HepG2 (cell line): Measurements from ENCODE around the gene VDAC1. TPM values are rescaled to one million over a fixed set of nuclear protein-coding genes. Genes with fewer than 3 reads are reported as not detected.

Experiments
- ATAC-seq: fragments of 200-7000 bp; cut with Tn5 transposase; 3 replicates; pipeline ENCODE4 v1.9.1; 2020; ENCODE audit warnings: mild to moderate bottlenecking, moderate library complexity
- BruUV-seq: library from RNA; stranded (reverse); fragments of 400-500 nt; replicated peaks from 2 replicates; lab custom pipeline; 2021; lab: Mats Ljungman, UMichigan
- CTCF ChIA-PET: fragments of 300-600 bp; formaldehyde crosslinking; extraction: SDS; loops from one replicate; lab custom pipeline; 2021; ENCODE audit warnings: low total read pairs, inconsistent platforms, low intra/inter-chr PET ratio; lab: Yijun Ruan, JAX
- POLR2A ChIA-PET: fragments of 350-600 bp; sonication (Branson Sonifier 250); formaldehyde crosslinking; loops from one replicate; lab custom pipeline; 2020; ENCODE audit warnings: antibody characterized with exemption, inconsistent platforms; lab: Yijun Ruan, JAX
- DNase-seq: peaks from one replicate; pipeline ENCODE4 v3.0.0-alpha.2; 2015; ENCODE audit warnings: low spot score
- FAIRE-seq: peaks from 3 replicates; lab custom pipeline; 2011; peaks lifted over from hg19 to GRCh38; lab: Jason Lieb, UNC
- H2AFZ ChIP-seq: one replicate; pipeline ENCODE4 v1.6.1; 2011; ENCODE audit warnings: low read length, inconsistent platforms
- H3K27ac ChIP-seq: fragments of 300-600 bp; 3 replicates; pipeline ENCODE4 v1.8.0; 2011; ENCODE audit warnings: mixed run types, mild to moderate bottlenecking, mixed read lengths, low read length, inconsistent platforms; ENCODE audit not compliant: insufficient read depth; ENCODE audit errors: extremely low read length
- H3K27me3 ChIP-seq, 2 experiments: fragments of 200-600 bp in 1 of 2; 2 replicates in 1 of 2; 3 replicates in 1 of 2; pipeline versions ENCODE4 v1.6.0 to v1.8.0; 2011; ENCODE audit warnings: low read length in 2 of 2, mild to moderate bottlenecking in 2 of 2, moderate library complexity in 2 of 2, inconsistent platforms in 1 of 2; ENCODE audit not compliant: insufficient read depth in 2 of 2, control insufficient read depth in 1 of 2
- H3K36me3 ChIP-seq, 2 experiments: fragments of 200-600 bp in 1 of 2; replicated peaks in 1 of 2; 2 replicates in 1 of 2; 3 replicates in 1 of 2; pipeline versions ENCODE4 v1.5.1 to v1.8.0; 2011; ENCODE audit warnings: low read length in 2 of 2, inconsistent platforms in 1 of 2; ENCODE audit not compliant: insufficient read depth in 2 of 2, control insufficient read depth in 1 of 2
- H3K4me1 ChIP-seq: 2 replicates; pipeline ENCODE4 v1.5.1; 2012; ENCODE audit warnings: low read length, inconsistent platforms; ENCODE audit not compliant: insufficient read depth
- H3K4me2 ChIP-seq: 2 replicates; pipeline ENCODE4 v1.6.0; 2011; ENCODE audit warnings: low read depth, low read length, inconsistent platforms
- H3K4me3 ChIP-seq, 3 experiments: fragments of 200-600 bp in 1 of 3; sonication (generic), shearing (Covaris generic) in 1 of 3; replicated peaks in 1 of 3; 2 replicates each; pipeline ENCODE4 v1.5.1; 2011 to 2016; ENCODE audit warnings: low read length in 3 of 3, inconsistent platforms in 2 of 3, low read depth in 2 of 3, mild to moderate bottlenecking in 2 of 3, control low read depth in 1 of 3, mixed read lengths in 1 of 3; ENCODE audit not compliant: insufficient read depth in 1 of 3
- H3K79me2 ChIP-seq: one replicate; pipeline ENCODE4 v1.6.1; 2011; ENCODE audit warnings: low read length, inconsistent platforms; ENCODE audit not compliant: insufficient read depth
- H3K9ac ChIP-seq: 2 replicates; pipeline ENCODE4 v1.6.0; 2011; ENCODE audit warnings: mild to moderate bottlenecking, low read depth, low read length, inconsistent platforms; ENCODE audit not compliant: insufficient read depth
- H3K9me3 ChIP-seq: 2 replicates; pipeline ENCODE4 v1.5.1; 2012; ENCODE audit warnings: mild to moderate bottlenecking, low read length
- H4K20me1 ChIP-seq: 2 replicates; pipeline ENCODE4 v1.6.0; 2011; ENCODE audit warnings: inconsistent platforms, mild to moderate bottlenecking, low read length, moderate library complexity; ENCODE audit not compliant: insufficient read depth
- ARNTL ChIP-seq: sonication (generic); formaldehyde crosslinking; IDR thresholded peaks from 2 replicates; pipeline ENCODE4 v1.4.0; 2020; ENCODE audit warnings: mild to moderate bottlenecking, missing genetic modification reagents
- ATF7-NPFF ChIP-seq: sonication (generic); formaldehyde crosslinking; IDR thresholded peaks from 2 replicates; pipeline ENCODE4 v1.8.1; 2023; ENCODE audit warnings: mild to moderate bottlenecking, low read depth, missing genetic modification reagents, moderate library complexity
- DPF2 ChIP-seq: sonication (generic); formaldehyde crosslinking; IDR thresholded peaks from 2 replicates; pipeline ENCODE4 v1.4.0; 2020; ENCODE audit warnings: mild to moderate bottlenecking, low read depth, missing genetic modification reagents, borderline replicate concordance
- ESRRA ChIP-seq: sonication (generic); formaldehyde crosslinking; IDR thresholded peaks from 2 replicates; pipeline ENCODE4 v1.5.1; 2020; ENCODE audit warnings: mild to moderate bottlenecking, low read depth, missing genetic modification reagents
- GFI1 ChIP-seq: sonication (generic); formaldehyde crosslinking; IDR thresholded peaks from 2 replicates; pipeline ENCODE4 v1.5.0; 2020; ENCODE audit warnings: missing genetic modification reagents, mild to moderate bottlenecking, borderline replicate concordance
- HNRNPK ChIP-seq: fragments of 200-400 bp; formaldehyde crosslinking; IDR thresholded peaks from 2 replicates; pipeline ENCODE4 v1.6.1; 2018; ENCODE audit warnings: low read length, low read depth, moderate library complexity, mild to moderate bottlenecking; ENCODE audit not compliant: poor library complexity, severe bottlenecking
- KLF15 ChIP-seq: sonication (generic); formaldehyde crosslinking; IDR thresholded peaks from 2 replicates; pipeline ENCODE4 v1.8.1; 2023; ENCODE audit warnings: borderline replicate concordance, mild to moderate bottlenecking, inconsistent platforms, missing genetic modification reagents, mixed read lengths
- LBX2 ChIP-seq: sonication (generic); formaldehyde crosslinking; IDR thresholded peaks from 2 replicates; pipeline ENCODE4 v1.5.0; 2020; ENCODE audit warnings: missing genetic modification reagents, mild to moderate bottlenecking, borderline replicate concordance
- MBD4 ChIP-seq: IDR thresholded peaks from 2 replicates; pipeline ENCODE4 v1.6.1; 2012; ENCODE audit warnings: low read length, inconsistent platforms, borderline replicate concordance
- MTF2 ChIP-seq: sonication (generic); formaldehyde crosslinking; IDR thresholded peaks from 2 replicates; pipeline ENCODE4 v1.5.0; 2020; ENCODE audit warnings: missing genetic modification reagents, borderline replicate concordance
- ZBTB25 ChIP-seq: IDR thresholded peaks from 2 replicates; pipeline ENCODE4 v1.6.1; 2018; ENCODE audit warnings: missing genetic modification reagents
- ZNF12 ChIP-seq: sonication (generic); formaldehyde crosslinking; IDR thresholded peaks from 2 replicates; pipeline ENCODE4 v1.5.0; 2020; ENCODE audit warnings: missing genetic modification reagents
- ZNF296 ChIP-seq: sonication (generic); formaldehyde crosslinking; conservative IDR thresholded peaks from 2 replicates; pipeline ENCODE4 v1.5.0; 2020; ENCODE audit warnings: mild to moderate bottlenecking, missing genetic modification reagents
- ZNF343 ChIP-seq: sonication (generic); formaldehyde crosslinking; IDR thresholded peaks from 2 replicates; pipeline ENCODE4 v1.4.0; 2020; ENCODE audit warnings: mild to moderate bottlenecking, missing genetic modification reagents
- WGBS: methylation state at CpG from one replicate; pipeline ENCODE4 v1.1.6; 2017; ENCODE audit warnings: low lambda C conversion rate; 5-methylcytosine and 5-hydroxymethylcytosine counted together
- in situ Hi-C: cut with HindIII; loops from 2 replicates; pipeline ENCODE4 v1.10.0; 2017; ENCODE audit warnings: low pct_unique_long_range_greater_than_20kb; ENCODE audit not compliant: extremely low pct_ligation_motif_present
- intact Hi-C: fragments of 100-400 bp; cut with micrococcal nuclease; formaldehyde crosslinking; loops from one replicate; pipeline ENCODE4 v1.10.0; 2022; ENCODE audit not compliant: unreplicated experiment
- polyA plus RNA-seq, 8 experiments: library from polyadenylated mRNA; depleted of rRNA in 3 of 8; stranded (reverse) in 7 of 8; unstranded in 1 of 8; fragments of >200 nt; fragmentation: Illumina TruSeq in 4 of 8; extraction: Trizol in 4 of 8; gene quantifications; 2 replicates each; pipeline versions ENCODE4 v1.2.1 to v1.2.3, GENCODE V29; 2011 to 2016; ENCODE audit warnings: low read depth in 4 of 8, missing spikeins in 1 of 8, mixed read lengths in 1 of 8; ENCODE audit not compliant: insufficient read depth in 1 of 8
- total RNA-seq, 5 experiments: library from RNA; depleted of rRNA; stranded (reverse); fragments of >200 nt; fragmentation: Illumina TruSeq; extraction: Trizol; gene quantifications; 2 replicates each; pipeline ENCODE4 v1.2.3, GENCODE V29; 2016; ENCODE audit warnings: low read depth in 1 of 5

The VDAC1 gene
- total and polyA plus RNA-seq, 2 of the 13 experiments (the other 11 are each of a cell fraction or from before 2014, with no cell fraction given) = 112 to 380 TPM

DNA sequence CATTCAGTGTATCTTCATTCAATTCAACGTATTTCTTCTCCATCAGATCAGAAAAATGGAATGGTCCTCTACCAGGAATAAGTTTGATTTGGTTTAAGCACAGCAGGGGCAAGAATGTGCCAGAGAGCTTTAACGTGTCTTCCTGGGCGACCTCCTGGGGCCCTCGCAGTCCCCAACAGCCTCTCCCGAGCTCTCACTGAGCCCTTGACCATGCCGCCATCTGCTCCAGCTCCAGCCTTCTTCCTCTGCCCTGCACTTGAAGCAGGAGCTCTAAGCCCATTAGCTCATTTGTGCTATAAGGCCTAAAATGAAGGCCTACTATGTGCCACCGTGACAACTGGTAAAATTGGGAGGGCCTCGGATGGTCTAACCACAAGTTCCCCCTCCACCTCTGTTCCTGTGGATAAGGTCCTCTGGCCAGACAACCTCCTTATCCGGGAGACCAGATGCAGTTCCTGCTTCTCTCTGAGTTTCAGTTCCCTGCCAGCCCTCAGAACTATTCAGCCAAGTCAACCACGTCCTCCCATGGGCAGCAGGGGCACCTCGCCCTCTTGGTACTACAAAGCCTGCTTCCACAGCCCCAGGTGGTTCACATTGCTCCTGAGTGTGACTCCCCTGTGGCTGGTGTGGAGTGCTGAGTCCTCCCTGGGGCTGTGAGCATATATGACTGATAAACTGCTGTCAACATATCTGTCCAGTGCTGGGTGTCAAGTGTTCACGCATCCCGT lies 72.2 kb downstream of the VDAC1 start (continued):
- TF ChIP-seq ZNF343 (CRISPR knock-in tag) (no peak), DPF2 (CRISPR knock-in tag) (no peak)

GRCh38 chr5:133931546-133931945 lies 73.2 kb downstream of the VDAC1 start:
- intact Hi-C loops = no loop called here
- TF ChIP-seq KLF15 (CRISPR knock-in tag) (no peak), ESRRA (CRISPR knock-in tag) (no peak), ZNF296 (CRISPR knock-in tag) (no peak), ZBTB25 (CRISPR knock-in tag) (no peak), MTF2 (CRISPR knock-in tag) (no peak), MBD4 (no peak), GFI1 (no peak), ARNTL (no peak), HNRNPK (no peak), ZNF12 (CRISPR knock-in tag) (no peak), ATF7-NPFF (CRISPR knock-in tag) (no peak), LBX2 (CRISPR knock-in tag) (no peak)
- Histone ChIP-seq H3K4me2 (no peak overlapping the region), H3K9ac (no peak overlapping the region), H3K27ac (no peak overlapping the region), H3K27me3 (peaks cover 6 to 58% of the 10 kb centered on the region in 2 experiments; a peak in 4 of 5 replicates), H3K9me3 (no peaks in the 10 kb centered on the region), H4K20me1 (no peaks in the 10 kb centered on the region), H3K4me1 (peaks cover 8% of the 10 kb centered on the region; the same call in 1 of the 2 replicates), H3K4me3 (no peak overlapping the region), H3K36me3 (no peaks in the 10 kb centered on the region), H2AFZ (no peak overlapping the region), H3K79me2 (no peaks in the 10 kb centered on the region)
- FAIRE-seq = no peak
- ChIA-PET POLR2A (no interaction called here), CTCF (no interaction called here)
- ATAC-seq = no peak
- in situ Hi-C loops = no loop called here
- WGBS = 71% methylated on average over 5 of the region's 5 CpGs
- DNase-seq = no peak
- no TSS peak for BruUV-seq
